Measurements from ENCODE around the gene TTPAL. TPM values are rescaled to one million over a fixed set of nuclear protein-coding genes. Genes with fewer than 3 reads are reported as not detected.

The TTPAL gene
- total RNA-seq, 2 experiments from 2014 or later, result 5.6 to 18.8 TPM

DNA sequence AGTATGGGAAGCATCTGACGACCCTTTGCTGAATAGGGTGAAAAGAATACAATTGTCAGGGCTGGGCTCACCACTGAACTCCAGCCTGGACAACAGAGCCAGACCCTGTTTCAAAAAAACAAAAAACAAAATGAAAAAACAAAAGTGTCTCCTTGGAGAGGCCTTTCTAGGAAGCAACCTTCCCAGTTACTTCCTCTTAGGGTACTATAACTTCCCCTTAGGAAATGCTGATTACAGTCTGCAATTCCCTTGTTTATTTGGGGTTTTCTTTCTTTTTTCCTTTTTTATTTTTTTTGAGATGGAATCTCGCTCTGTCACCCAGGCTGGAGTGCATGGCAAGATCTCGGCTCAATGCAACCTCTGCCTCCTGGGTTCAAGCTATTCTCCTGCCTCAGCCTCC lies 20.5 kb upstream of the TTPAL start:
- ChIA-PET POLR2A (no interaction called here), CTCF (ENCODE audit: unreplicated experiment) (no interaction called here)
- no peak overlapping the region for H3K4me2 ChIP-seq (ENCODE audit: low read length)
- no peak overlapping the region for H2AFZ ChIP-seq (ENCODE audit: low read length)
- H3K9me3 ChIP-seq (ENCODE audit: low read length), result no peaks in the 10 kb centered on the region
- intact Hi-C loops (cut with micrococcal nuclease; ENCODE audit: unreplicated experiment), result no loop called here
- no peaks in the 10 kb centered on the region for H3K9me2 ChIP-seq (ENCODE audit: insufficient read depth, low read length)
- no peaks in the 10 kb centered on the region for H3K36me3 ChIP-seq (ENCODE audit: insufficient read depth, low read length)
- TF ChIP-seq, protein P1, sequence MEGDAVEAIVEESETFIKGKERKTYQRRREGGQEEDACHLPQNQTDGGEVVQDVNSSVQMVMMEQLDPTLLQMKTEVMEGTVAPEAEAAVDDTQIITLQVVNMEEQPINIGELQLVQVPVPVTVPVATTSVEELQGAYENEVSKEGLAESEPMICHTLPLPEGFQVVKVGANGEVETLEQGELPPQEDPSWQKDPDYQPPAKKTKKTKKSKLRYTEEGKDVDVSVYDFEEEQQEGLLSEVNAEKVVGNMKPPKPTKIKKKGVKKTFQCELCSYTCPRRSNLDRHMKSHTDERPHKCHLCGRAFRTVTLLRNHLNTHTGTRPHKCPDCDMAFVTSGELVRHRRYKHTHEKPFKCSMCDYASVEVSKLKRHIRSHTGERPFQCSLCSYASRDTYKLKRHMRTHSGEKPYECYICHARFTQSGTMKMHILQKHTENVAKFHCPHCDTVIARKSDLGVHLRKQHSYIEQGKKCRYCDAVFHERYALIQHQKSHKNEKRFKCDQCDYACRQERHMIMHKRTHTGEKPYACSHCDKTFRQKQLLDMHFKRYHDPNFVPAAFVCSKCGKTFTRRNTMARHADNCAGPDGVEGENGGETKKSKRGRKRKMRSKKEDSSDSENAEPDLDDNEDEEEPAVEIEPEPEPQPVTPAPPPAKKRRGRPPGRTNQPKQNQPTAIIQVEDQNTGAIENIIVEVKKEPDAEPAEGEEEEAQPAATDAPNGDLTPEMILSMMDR (conservative IDR thresholded peaks at IDR 0.05; ENCODE audit: low read length), result no peak
- TF ChIP-seq EZH2phosphoT487 (IDR thresholded peaks at IDR 0.05; ENCODE audit: borderline replicate concordance, low read depth, low read length), result no peak
- H3K79me2 ChIP-seq (ENCODE audit: insufficient read depth, low read depth, low read length), result no peaks in the 10 kb centered on the region
- BruUV-seq (replicated peaks), result no TSS peak
- H3K4me1 ChIP-seq (ENCODE audit: insufficient read depth, low read length, poor library complexity, severe bottlenecking), result no peaks in the 10 kb centered on the region
- H3K27ac ChIP-seq (ENCODE audit: low read depth, low read length, poor library complexity, severe bottlenecking), result no peak overlapping the region
- H3K4me3 ChIP-seq (ENCODE audit: low read depth, low read length, poor library complexity, severe bottlenecking), result no peak overlapping the region
- H4K20me1 ChIP-seq (ENCODE audit: insufficient read depth, low read length), result no peaks in the 10 kb centered on the region
- DNase-seq (ENCODE audit: low spot score), result no peak

DNA sequence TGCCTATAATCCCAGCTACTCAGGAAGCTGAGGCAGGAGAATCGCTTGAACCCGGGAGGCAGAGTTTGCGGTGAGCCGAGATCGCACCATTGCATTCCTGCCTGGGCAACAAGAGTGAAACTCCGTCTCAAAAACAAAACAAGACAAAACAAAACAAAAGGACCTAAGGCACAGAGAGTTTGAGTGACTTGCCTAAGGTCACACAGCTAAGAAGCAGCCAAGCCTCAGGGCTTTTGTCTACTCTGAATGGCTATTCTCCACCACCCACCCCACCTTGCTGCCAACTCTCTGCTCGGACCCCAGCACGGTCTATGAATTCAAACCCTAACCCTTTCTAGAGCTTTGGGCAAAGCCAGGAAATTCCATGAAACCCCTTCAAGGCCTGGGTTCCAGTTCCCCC lies 19.1 kb upstream of the TTPAL start:
- no TSS peak for BruUV-seq (replicated peaks)
- intact Hi-C loops (cut with micrococcal nuclease; ENCODE audit: unreplicated experiment), result no loop called here
- POLR2A ChIA-PET, result no interaction called here

DNA sequence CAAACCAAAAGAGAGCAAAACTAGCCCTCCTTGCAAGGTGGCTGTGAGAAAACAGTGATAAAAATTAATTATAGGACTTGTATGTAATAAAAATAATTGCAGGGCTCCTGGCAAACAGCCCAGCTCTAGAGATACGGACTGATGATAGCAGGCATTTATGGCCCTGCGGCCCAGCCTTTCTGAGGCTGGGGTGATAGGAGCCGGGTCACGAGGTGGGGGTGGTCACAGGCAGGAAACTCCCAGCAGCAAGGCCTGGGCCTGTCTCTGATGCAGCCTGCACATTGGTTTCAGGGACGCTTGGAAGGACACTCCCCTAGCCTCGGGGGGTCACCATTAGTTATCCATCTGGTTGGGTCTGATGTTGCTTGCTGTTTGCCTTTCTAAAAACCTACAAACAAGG lies 18.7 kb upstream of the TTPAL start:
- TF ChIP-seq, protein P1 (conservative IDR thresholded peaks at IDR 0.05; ENCODE audit: low read length), result no peak
- no peak for TF ChIP-seq EZH2phosphoT487 (IDR thresholded peaks at IDR 0.05; ENCODE audit: borderline replicate concordance, low read depth, low read length)
- no peak overlapping the region for H3K4me2 ChIP-seq (ENCODE audit: low read length)
- H3K4me1 ChIP-seq (ENCODE audit: insufficient read depth, low read length, poor library complexity, severe bottlenecking), result no peaks in the 10 kb centered on the region
- H3K9me3 ChIP-seq (ENCODE audit: low read length), result no peaks in the 10 kb centered on the region
- no peak overlapping the region for H3K4me3 ChIP-seq (ENCODE audit: low read depth, low read length, poor library complexity, severe bottlenecking)
- no peaks in the 10 kb centered on the region for H3K36me3 ChIP-seq (ENCODE audit: insufficient read depth, low read length)
- ChIA-PET CTCF (ENCODE audit: unreplicated experiment) (no interaction called here), POLR2A (no interaction called here)
- H4K20me1 ChIP-seq (ENCODE audit: insufficient read depth, low read length), result no peaks in the 10 kb centered on the region
- no peaks in the 10 kb centered on the region for H3K9me2 ChIP-seq (ENCODE audit: insufficient read depth, low read length)
- BruUV-seq (replicated peaks), result no TSS peak
- H3K27ac ChIP-seq (ENCODE audit: low read depth, low read length, poor library complexity, severe bottlenecking), result no peak overlapping the region
- intact Hi-C loops (cut with micrococcal nuclease; ENCODE audit: unreplicated experiment), result no loop called here
- DNase-seq (ENCODE audit: low spot score), result no peak
- H2AFZ ChIP-seq (ENCODE audit: low read length), result no peak overlapping the region
- H3K79me2 ChIP-seq (ENCODE audit: insufficient read depth, low read depth, low read length), result no peaks in the 10 kb centered on the region

More for the DNA sequence above, 19.1 kb upstream of the TTPAL start:
- TF ChIP-seq, protein P1 (conservative IDR thresholded peaks at IDR 0.05; ENCODE audit: low read length), result no peak
- no peak for TF ChIP-seq EZH2phosphoT487 (IDR thresholded peaks at IDR 0.05; ENCODE audit: borderline replicate concordance, low read depth, low read length)
- H3K9me2 ChIP-seq (ENCODE audit: insufficient read depth, low read length), result no peaks in the 10 kb centered on the region
- H3K9me3 ChIP-seq (ENCODE audit: low read length), result no peaks in the 10 kb centered on the region
- CTCF ChIA-PET (ENCODE audit: unreplicated experiment), result no interaction called here
- H3K4me1 ChIP-seq (ENCODE audit: insufficient read depth, low read length, poor library complexity, severe bottlenecking), result no peaks in the 10 kb centered on the region
- H3K36me3 ChIP-seq (ENCODE audit: insufficient read depth, low read length), result no peaks in the 10 kb centered on the region
- no peaks in the 10 kb centered on the region for H4K20me1 ChIP-seq (ENCODE audit: insufficient read depth, low read length)
- no peak for DNase-seq (ENCODE audit: low spot score)
- no peak overlapping the region for H3K4me3 ChIP-seq (ENCODE audit: low read depth, low read length, poor library complexity, severe bottlenecking)
- no peak overlapping the region for H2AFZ ChIP-seq (ENCODE audit: low read length)
- no peak overlapping the region for H3K4me2 ChIP-seq (ENCODE audit: low read length)
- no peak overlapping the region for H3K27ac ChIP-seq (ENCODE audit: low read depth, low read length, poor library complexity, severe bottlenecking)
- no peaks in the 10 kb centered on the region for H3K79me2 ChIP-seq (ENCODE audit: insufficient read depth, low read depth, low read length)
